Keratinocyte (primary cell): Measurements from ENCODE around the gene MALRD1. TPM values are rescaled to one million over a fixed set of nuclear protein-coding genes. Genes with fewer than 3 reads are reported as not detected.

Experiments used
- DNase-seq: peaks from one replicate; pipeline ENCODE4 v3.0.0-alpha.2; 2011; ENCODE audit warnings: low read depth, missing footprints, low spot score
- FAIRE-seq: peaks from 2 replicates; lab custom pipeline; 2011; peaks lifted over from hg19 to GRCh38; lab: Jason Lieb, UNC
- H2AFZ ChIP-seq: 2 replicates; pipeline ENCODE4 v1.6.0; 2012; ENCODE audit warnings: low read length, control low read depth, inconsistent platforms; ENCODE audit not compliant: control insufficient read depth
- H3K27ac ChIP-seq: 2 replicates; pipeline ENCODE4 v1.5.1; 2011; ENCODE audit warnings: low read length; ENCODE audit not compliant: control insufficient read depth, insufficient read depth
- H3K27me3 ChIP-seq: 3 replicates; pipeline ENCODE4 v1.6.0; 2011; ENCODE audit warnings: low read length; ENCODE audit not compliant: control insufficient read depth, insufficient read depth; ENCODE audit errors: extremely low read depth
- H3K36me3 ChIP-seq, 2 experiments: 2 replicates in 1 of 2; 3 replicates in 1 of 2; pipeline ENCODE4 v1.5.1; 2011; ENCODE audit warnings: low read length in 2 of 2, mild to moderate bottlenecking in 1 of 2; ENCODE audit not compliant: control insufficient read depth in 2 of 2, insufficient read depth in 2 of 2; ENCODE audit errors: extremely low read depth in 1 of 2
- H3K4me1 ChIP-seq: 3 replicates; pipeline ENCODE4 v1.5.1; 2011; ENCODE audit warnings: low read length; ENCODE audit not compliant: control insufficient read depth, insufficient read depth; ENCODE audit errors: extremely low read depth
- H3K4me2 ChIP-seq: 3 replicates; pipeline ENCODE4 v1.6.0; 2011; ENCODE audit warnings: low read depth, low read length; ENCODE audit not compliant: control insufficient read depth, insufficient read depth; ENCODE audit errors: extremely low read depth
- H3K4me3 ChIP-seq, 3 experiments: fragments of 200-600 bp in 1 of 3; sonication (generic) in 1 of 3; 2 replicates in 2 of 3; 3 replicates in 1 of 3; pipeline ENCODE4 v1.5.1; 2011 to 2016; ENCODE audit warnings: low read length in 3 of 3, mild to moderate bottlenecking in 3 of 3, control low read depth in 2 of 3, inconsistent platforms in 1 of 3, low read depth in 1 of 3, mixed read lengths in 1 of 3, mixed run types in 1 of 3, moderate library complexity in 1 of 3; ENCODE audit not compliant: control insufficient read depth in 2 of 3, insufficient read depth in 2 of 3; ENCODE audit errors: extremely low read depth in 1 of 3
- H3K79me2 ChIP-seq: 2 replicates; pipeline ENCODE4 v1.6.0; 2012; ENCODE audit warnings: low read length; ENCODE audit not compliant: control insufficient read depth, insufficient read depth
- H3K9ac ChIP-seq: 3 replicates; pipeline ENCODE4 v1.6.0; 2011; ENCODE audit warnings: low read length; ENCODE audit not compliant: control insufficient read depth, insufficient read depth; ENCODE audit errors: extremely low read depth
- H3K9me1 ChIP-seq: 3 replicates; pipeline ENCODE4 v1.6.0; 2011; ENCODE audit warnings: low read length; ENCODE audit not compliant: control insufficient read depth, insufficient read depth; ENCODE audit errors: extremely low read depth
- H3K9me3 ChIP-seq: 2 replicates; pipeline ENCODE4 v1.5.1; 2012; ENCODE audit warnings: low read depth, low read length; ENCODE audit not compliant: control insufficient read depth
- H4K20me1 ChIP-seq: 3 replicates; pipeline ENCODE4 v1.6.0; 2011; ENCODE audit warnings: low read length; ENCODE audit not compliant: control insufficient read depth, insufficient read depth; ENCODE audit errors: extremely low read depth
- EZH2 ChIP-seq: IDR thresholded peaks from one replicate; pipeline ENCODE4 v1.6.1; 2012; ENCODE audit warnings: inconsistent platforms, mild to moderate bottlenecking, low read length, moderate library complexity
- dilution Hi-C: fragments of 300-500 bp; cut with MboI; formaldehyde crosslinking; loops from one replicate; pipeline ENCODE4 v1.7.0; 2020; ENCODE audit warnings: low sequenced_read_pairs; ENCODE audit not compliant: extremely low pct_ligation_motif_present
- polyA plus RNA-seq, 5 experiments: library from polyadenylated mRNA; depleted of rRNA in 3 of 5; stranded (reverse) in 3 of 5; stranded (forward) in 1 of 5; unstranded in 1 of 5; fragments of >200 nt; gene quantifications; 1 replicate in 1 of 5; 2 replicates in 3 of 5; 3 replicates in 1 of 5; pipeline versions ENCODE4 v1.2.1 to v1.2.3, GENCODE V29; 2011 to 2012; ENCODE audit warnings: missing spikeins in 2 of 5, low read depth in 1 of 5, low replicate concordance in 1 of 5
- small RNA-seq, 3 experiments: library from RNA; depleted of rRNA; stranded (forward); fragments of <200 nt; gene quantifications; one replicate each; pipeline ENCODE3, GENCODE V24; 2012; ENCODE audit warnings: low read depth in 3 of 3, low replicate concordance in 1 of 3; ENCODE audit not compliant: insufficient read length in 3 of 3
- TF ChIP-seq, protein P1 (sequence below), 3 experiments: IDR thresholded peaks in 1 of 3; conservative IDR thresholded peaks in 1 of 3; optimal IDR thresholded peaks in 1 of 3; 2 replicates in 2 of 3; 3 replicates in 1 of 3; pipeline versions ENCODE3 to v1.5.1; 2011; ENCODE audit warnings: low read length in 3 of 3, mild to moderate bottlenecking in 3 of 3, moderate library complexity in 2 of 3, control low read depth in 1 of 3, inconsistent platforms in 1 of 3; ENCODE audit not compliant: insufficient read depth in 2 of 3; ENCODE audit errors: extremely low read depth in 1 of 3

Gene MALRD1
- polyA plus RNA-seq, 1 donor (not counting 4 experiments of a cell fraction or from before 2014, with no cell fraction given), result not detected

GRCh38 chr10:19783721-19784120 lies 735.1 kb downstream of the MALRD1 start:
- Histone ChIP-seq H3K79me2 (no peaks in the 10 kb centered on the region), H3K36me3 (no peaks in the 10 kb centered on the region), H4K20me1 (no peaks in the 10 kb centered on the region), H3K27ac (no peak overlapping the region), H3K9me3 (no peaks in the 10 kb centered on the region), H3K27me3 (no peaks in the 10 kb centered on the region), H3K4me3 (no peak overlapping the region), H3K4me2 (no peak overlapping the region), H3K4me1 (no peaks in the 10 kb centered on the region), H2AFZ (no peak overlapping the region), H3K9me1 (no peaks in the 10 kb centered on the region), H3K9ac (no peak overlapping the region)
- TF ChIP-seq EZH2, result no peak
- TF ChIP-seq, protein P1, sequence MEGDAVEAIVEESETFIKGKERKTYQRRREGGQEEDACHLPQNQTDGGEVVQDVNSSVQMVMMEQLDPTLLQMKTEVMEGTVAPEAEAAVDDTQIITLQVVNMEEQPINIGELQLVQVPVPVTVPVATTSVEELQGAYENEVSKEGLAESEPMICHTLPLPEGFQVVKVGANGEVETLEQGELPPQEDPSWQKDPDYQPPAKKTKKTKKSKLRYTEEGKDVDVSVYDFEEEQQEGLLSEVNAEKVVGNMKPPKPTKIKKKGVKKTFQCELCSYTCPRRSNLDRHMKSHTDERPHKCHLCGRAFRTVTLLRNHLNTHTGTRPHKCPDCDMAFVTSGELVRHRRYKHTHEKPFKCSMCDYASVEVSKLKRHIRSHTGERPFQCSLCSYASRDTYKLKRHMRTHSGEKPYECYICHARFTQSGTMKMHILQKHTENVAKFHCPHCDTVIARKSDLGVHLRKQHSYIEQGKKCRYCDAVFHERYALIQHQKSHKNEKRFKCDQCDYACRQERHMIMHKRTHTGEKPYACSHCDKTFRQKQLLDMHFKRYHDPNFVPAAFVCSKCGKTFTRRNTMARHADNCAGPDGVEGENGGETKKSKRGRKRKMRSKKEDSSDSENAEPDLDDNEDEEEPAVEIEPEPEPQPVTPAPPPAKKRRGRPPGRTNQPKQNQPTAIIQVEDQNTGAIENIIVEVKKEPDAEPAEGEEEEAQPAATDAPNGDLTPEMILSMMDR (optimal IDR thresholded peaks at IDR 0.05 in 1 of 3, IDR thresholded peaks at IDR 0.05 in 1 of 3, conservative IDR thresholded peaks at IDR 0.05 in 1 of 3; ENCODE audit: extremely low read depth in 1 of 3, insufficient read depth in 2 of 3, low read length in 3 of 3), result no peak
- FAIRE-seq, result no peak
- dilution Hi-C loops, result no loop called here
- no peak for DNase-seq

Small RNAs within 50 kb of the gene (small RNA-seq; reads per million reads assigned to genes)
- gene AL354695.1 (0 reads per million in 3 experiments), gene HMGN1P20 (0 reads per million in 3 experiments), gene RF00012 (0 reads per million in 3 experiments), gene RNA5SP303 (0.27 to 4.0 (median 2.5) reads per million in 3 experiments)
